ENCODE measurements around the gene ALKBH7. TPM values are rescaled to one million over a fixed set of nuclear protein-coding genes. Genes with fewer than 3 reads are reported as not detected.

Gene ALKBH7
- total RNA-seq, 1 donor from 2014 or later = 23.7 TPM

GRCh38 chr19:6402837-6403608 lies 30.4 kb downstream of the ALKBH7 start:
- no peak for DNase-seq (ENCODE audit: low read depth)
- Histone ChIP-seq H3K27me3 (ENCODE audit: control insufficient read depth, insufficient read depth, low read length) (no peaks in the 10 kb centered on the region), H3K36me3 (ENCODE audit: control insufficient read depth, insufficient read depth, low read length) (no peaks in the 10 kb centered on the region), H3K4me3 (ENCODE audit: low read depth, low read length) (no peak overlapping the region)
- FAIRE-seq = no peak
- TF ChIP-seq, protein P1, sequence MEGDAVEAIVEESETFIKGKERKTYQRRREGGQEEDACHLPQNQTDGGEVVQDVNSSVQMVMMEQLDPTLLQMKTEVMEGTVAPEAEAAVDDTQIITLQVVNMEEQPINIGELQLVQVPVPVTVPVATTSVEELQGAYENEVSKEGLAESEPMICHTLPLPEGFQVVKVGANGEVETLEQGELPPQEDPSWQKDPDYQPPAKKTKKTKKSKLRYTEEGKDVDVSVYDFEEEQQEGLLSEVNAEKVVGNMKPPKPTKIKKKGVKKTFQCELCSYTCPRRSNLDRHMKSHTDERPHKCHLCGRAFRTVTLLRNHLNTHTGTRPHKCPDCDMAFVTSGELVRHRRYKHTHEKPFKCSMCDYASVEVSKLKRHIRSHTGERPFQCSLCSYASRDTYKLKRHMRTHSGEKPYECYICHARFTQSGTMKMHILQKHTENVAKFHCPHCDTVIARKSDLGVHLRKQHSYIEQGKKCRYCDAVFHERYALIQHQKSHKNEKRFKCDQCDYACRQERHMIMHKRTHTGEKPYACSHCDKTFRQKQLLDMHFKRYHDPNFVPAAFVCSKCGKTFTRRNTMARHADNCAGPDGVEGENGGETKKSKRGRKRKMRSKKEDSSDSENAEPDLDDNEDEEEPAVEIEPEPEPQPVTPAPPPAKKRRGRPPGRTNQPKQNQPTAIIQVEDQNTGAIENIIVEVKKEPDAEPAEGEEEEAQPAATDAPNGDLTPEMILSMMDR (IDR thresholded peaks at IDR 0.05; ENCODE audit: insufficient read depth, low read length, severe bottlenecking) = no peak

DNA sequence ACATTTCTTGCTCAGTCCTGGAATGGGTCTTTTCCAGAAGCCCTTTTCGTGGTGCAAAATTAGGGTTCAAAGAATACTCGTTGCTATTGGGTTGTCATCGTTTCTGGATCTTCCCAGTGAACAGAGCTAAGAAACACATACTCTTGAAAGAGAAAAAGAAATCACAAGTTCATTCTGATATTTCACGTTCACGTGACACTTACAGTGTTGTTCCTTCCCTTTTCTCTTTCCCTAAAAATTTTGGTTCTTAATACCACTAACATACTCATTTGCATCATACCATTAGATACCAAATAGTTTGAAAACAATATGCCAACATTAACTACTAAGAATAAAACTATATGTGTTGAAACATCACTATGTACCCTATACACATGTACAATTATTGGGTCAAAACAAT lies 33.8 kb downstream of the ALKBH7 start:
- DNase-seq (ENCODE audit: low read depth) (no peak), FAIRE-seq (no peak)
- Histone ChIP-seq H3K36me3 (ENCODE audit: control insufficient read depth, insufficient read depth, low read length) (no peaks in the 10 kb centered on the region), H3K4me3 (ENCODE audit: low read depth, low read length) (no peak overlapping the region), H3K27me3 (ENCODE audit: control insufficient read depth, insufficient read depth, low read length) (no peaks in the 10 kb centered on the region)
- TF ChIP-seq, protein P1 (IDR thresholded peaks at IDR 0.05; ENCODE audit: insufficient read depth, low read length, severe bottlenecking) = no peak

DNA sequence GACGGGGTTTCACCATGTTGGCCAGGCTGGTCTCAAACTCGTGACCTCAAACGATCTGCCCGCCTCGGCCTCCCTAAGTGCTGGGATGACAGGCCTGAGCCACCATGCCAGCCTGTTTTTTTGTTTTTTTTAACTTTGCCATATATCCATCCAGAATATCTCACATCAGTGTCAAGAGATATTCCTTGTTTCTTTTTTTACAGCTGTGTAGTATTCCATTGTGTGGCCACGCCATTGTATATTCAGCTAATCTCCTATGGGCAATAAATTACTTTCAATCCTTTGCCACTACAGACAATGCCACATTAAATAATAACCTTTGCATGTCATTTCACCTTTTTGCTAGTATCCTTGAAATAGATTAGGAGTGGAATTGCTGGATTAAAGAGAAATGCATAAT lies 36.8 kb downstream of the ALKBH7 start:
- no peak overlapping the region for H3K4me3 ChIP-seq (ENCODE audit: low read depth, low read length)
- FAIRE-seq = no peak

DNA sequence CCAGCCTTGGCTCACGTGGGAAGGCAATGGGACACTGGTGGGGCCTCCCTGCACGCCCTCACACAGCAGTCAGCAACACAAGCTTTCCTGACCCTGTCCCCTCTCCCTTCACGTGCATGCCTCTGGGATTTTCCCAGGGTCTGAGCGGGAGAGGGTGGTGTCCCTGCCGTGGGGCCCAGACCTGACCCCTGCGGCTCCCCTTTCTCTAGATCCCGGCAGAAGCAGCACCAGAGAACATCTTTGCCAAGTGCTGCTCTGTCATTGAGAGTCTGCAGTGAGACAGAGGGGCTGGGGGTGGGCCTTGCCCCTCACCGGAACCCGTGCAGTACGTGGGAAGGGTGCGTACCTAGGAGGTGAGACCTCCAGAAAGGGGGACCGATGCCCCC lies 39.5 kb downstream of the ALKBH7 start:
- peaks cover 15% of the 10 kb centered on the region for H3K36me3 ChIP-seq (ENCODE audit: control insufficient read depth, insufficient read depth, low read length)

More for the DNA sequence above, 36.8 kb downstream of the ALKBH7 start:
- TF ChIP-seq, protein P1 (IDR thresholded peaks at IDR 0.05; ENCODE audit: insufficient read depth, low read length, severe bottlenecking) = no peak
- H3K36me3 ChIP-seq (ENCODE audit: control insufficient read depth, insufficient read depth, low read length) = peaks cover 2% of the 10 kb centered on the region
- DNase-seq (ENCODE audit: low read depth) = no peak
- H3K27me3 ChIP-seq (ENCODE audit: control insufficient read depth, insufficient read depth, low read length) = no peaks in the 10 kb centered on the region

GRCh38 chr19:6412447-6413091 lies 40.0 kb downstream of the ALKBH7 start:
- Histone ChIP-seq H3K27me3 (ENCODE audit: control insufficient read depth, insufficient read depth, low read length) (no peaks in the 10 kb centered on the region), H3K36me3 (ENCODE audit: control insufficient read depth, insufficient read depth, low read length) (peaks cover 18% of the 10 kb centered on the region), H3K4me3 (ENCODE audit: low read depth, low read length) (no peak overlapping the region)
- peak; percentile 23 for DNase-seq (ENCODE audit: low read depth)
- no peak for FAIRE-seq
- TF ChIP-seq, protein P1 (IDR thresholded peaks at IDR 0.05; ENCODE audit: insufficient read depth, low read length, severe bottlenecking) = peak; percentile 77

More for the DNA sequence above, 39.5 kb downstream of the ALKBH7 start:
- H3K4me3 ChIP-seq (ENCODE audit: low read depth, low read length) = no peak overlapping the region
- H3K27me3 ChIP-seq (ENCODE audit: control insufficient read depth, insufficient read depth, low read length) = no peaks in the 10 kb centered on the region
- TF ChIP-seq, protein P1 (IDR thresholded peaks at IDR 0.05; ENCODE audit: insufficient read depth, low read length, severe bottlenecking) = no peak
- DNase-seq (ENCODE audit: low read depth) (no peak), FAIRE-seq (no peak)
